Testis (tissue), 2 donors: Measurements from ENCODE around the gene SPRING1.
"Not testable (repeated sequence)": the region's sequence is repeated elsewhere in the genome, so short reads cannot be mapped to it uniquely, and the experiment has no call there.

Source experiments
- CTCF ChIP-seq, 3 experiments: fragments of 450-650 bp in 2 of 3; fragments of 200-600 bp in 1 of 3; sonication (generic) in 1 of 3; IDR thresholded peaks; one replicate each; pipeline ENCODE4 v1.5.1; 2016 to 2019; ENCODE audit warnings: antibody characterized with exemption in 3 of 3, mild to moderate bottlenecking in 2 of 3, moderate library complexity in 1 of 3
- POLR2A ChIP-seq: fragments of 450-650 bp; IDR thresholded peaks from one replicate; pipeline ENCODE4 v1.6.1; 2017; ENCODE audit warnings: antibody characterized with exemption, mild to moderate bottlenecking, moderate library complexity

GRCh38 chr12:116754783-116755182, 16.9 kb upstream of the SPRING1 start:
- TF ChIP-seq CTCF (IDR thresholded peaks at IDR 0.05); POLR2A: not testable (repeated sequence)
